Measurements from ENCODE around the gene CLCN4. TPM values are rescaled to one million over a fixed set of nuclear protein-coding genes. Genes with fewer than 3 reads are reported as not detected.

Gene CLCN4
- total and polyA plus RNA-seq, 2 of the 8 experiments (the other 6 are each of a cell fraction or from before 2014, with no cell fraction given), result 3.3 to 11.2 TPM

DNA sequence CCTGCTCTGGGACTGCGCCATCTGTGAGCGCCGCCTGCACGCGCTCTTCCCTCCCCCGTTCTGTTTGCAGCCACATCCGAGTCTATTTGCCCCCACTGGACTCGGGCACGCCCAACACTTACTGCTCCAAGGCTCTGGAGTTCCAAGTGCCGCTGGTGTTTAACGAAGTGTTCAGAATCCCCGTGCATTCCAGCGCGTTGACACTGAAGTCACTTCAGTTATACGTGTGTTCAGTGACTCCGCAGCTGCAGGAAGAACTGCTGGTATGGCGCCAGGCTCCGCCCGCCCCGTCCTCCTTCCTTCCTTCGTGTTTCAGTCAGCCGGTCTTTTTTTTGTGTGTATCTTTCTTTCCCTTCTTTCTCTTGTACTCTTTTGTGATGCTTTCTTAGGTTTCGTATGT lies 30.7 kb upstream of the CLCN4 start (continued):
- TF ChIP-seq, protein P1, sequence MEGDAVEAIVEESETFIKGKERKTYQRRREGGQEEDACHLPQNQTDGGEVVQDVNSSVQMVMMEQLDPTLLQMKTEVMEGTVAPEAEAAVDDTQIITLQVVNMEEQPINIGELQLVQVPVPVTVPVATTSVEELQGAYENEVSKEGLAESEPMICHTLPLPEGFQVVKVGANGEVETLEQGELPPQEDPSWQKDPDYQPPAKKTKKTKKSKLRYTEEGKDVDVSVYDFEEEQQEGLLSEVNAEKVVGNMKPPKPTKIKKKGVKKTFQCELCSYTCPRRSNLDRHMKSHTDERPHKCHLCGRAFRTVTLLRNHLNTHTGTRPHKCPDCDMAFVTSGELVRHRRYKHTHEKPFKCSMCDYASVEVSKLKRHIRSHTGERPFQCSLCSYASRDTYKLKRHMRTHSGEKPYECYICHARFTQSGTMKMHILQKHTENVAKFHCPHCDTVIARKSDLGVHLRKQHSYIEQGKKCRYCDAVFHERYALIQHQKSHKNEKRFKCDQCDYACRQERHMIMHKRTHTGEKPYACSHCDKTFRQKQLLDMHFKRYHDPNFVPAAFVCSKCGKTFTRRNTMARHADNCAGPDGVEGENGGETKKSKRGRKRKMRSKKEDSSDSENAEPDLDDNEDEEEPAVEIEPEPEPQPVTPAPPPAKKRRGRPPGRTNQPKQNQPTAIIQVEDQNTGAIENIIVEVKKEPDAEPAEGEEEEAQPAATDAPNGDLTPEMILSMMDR (IDR thresholded peaks at IDR 0.05; ENCODE audit: control extremely low read depth in 1 of 3, insufficient read depth in 1 of 3, low read depth in 1 of 3, low read length in 3 of 3), result no peak
- TF ChIP-seq KDM4A (IDR thresholded peaks at IDR 0.05; ENCODE audit: low read depth, low read length, severe bottlenecking), result no peak
- no peak for TF ChIP-seq SAP30 (IDR thresholded peaks at IDR 0.05; ENCODE audit: insufficient read depth, insufficient replicate concordance, low read length)
- no peak for TF ChIP-seq HDAC2 (IDR thresholded peaks at IDR 0.05; ENCODE audit: borderline replicate concordance in 1 of 2, low read depth in 2 of 2, low read length in 2 of 2)
- no peak for TF ChIP-seq SP4 (IDR thresholded peaks at IDR 0.05; ENCODE audit: low read length)
- no peak for TF ChIP-seq EGR1 (IDR thresholded peaks at IDR 0.05; ENCODE audit: borderline replicate concordance, low read depth, low read length)
